ENCODE results near the gene CEP112.
A peak's percentile ranks its signal among the peaks of the same experiment; 100 is the strongest.

CEP112 gene

GRCh38 chr17:65589321-65589720, 602.6 kb downstream of the CEP112 start:
- TF ChIP-seq, protein P1, sequence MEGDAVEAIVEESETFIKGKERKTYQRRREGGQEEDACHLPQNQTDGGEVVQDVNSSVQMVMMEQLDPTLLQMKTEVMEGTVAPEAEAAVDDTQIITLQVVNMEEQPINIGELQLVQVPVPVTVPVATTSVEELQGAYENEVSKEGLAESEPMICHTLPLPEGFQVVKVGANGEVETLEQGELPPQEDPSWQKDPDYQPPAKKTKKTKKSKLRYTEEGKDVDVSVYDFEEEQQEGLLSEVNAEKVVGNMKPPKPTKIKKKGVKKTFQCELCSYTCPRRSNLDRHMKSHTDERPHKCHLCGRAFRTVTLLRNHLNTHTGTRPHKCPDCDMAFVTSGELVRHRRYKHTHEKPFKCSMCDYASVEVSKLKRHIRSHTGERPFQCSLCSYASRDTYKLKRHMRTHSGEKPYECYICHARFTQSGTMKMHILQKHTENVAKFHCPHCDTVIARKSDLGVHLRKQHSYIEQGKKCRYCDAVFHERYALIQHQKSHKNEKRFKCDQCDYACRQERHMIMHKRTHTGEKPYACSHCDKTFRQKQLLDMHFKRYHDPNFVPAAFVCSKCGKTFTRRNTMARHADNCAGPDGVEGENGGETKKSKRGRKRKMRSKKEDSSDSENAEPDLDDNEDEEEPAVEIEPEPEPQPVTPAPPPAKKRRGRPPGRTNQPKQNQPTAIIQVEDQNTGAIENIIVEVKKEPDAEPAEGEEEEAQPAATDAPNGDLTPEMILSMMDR (IDR thresholded peaks at IDR 0.05; ENCODE audit: low read depth, low read length, missing control alignments): no peak
- DNase-seq (ENCODE audit: extremely low read depth, low read depth): peak; percentile 21
- H3K4me3 ChIP-seq (replicated peaks; ENCODE audit: low read depth, low read length): no peak overlapping the region

- TF ChIP-seq, protein P1 (IDR thresholded peaks at IDR 0.05; ENCODE audit: low read depth, low read length, missing control alignments): no peak
- no peak for DNase-seq (ENCODE audit: extremely low read depth, low read depth)
- no peak overlapping the region for H3K4me3 ChIP-seq (replicated peaks; ENCODE audit: low read depth, low read length)
These were observed 603.6 kb downstream of the CEP112 start for GRCh38 chr17:65588181-65588808.

GRCh38 chr17:65587534-65588180, 604.3 kb downstream of the CEP112 start:
- DNase-seq (ENCODE audit: extremely low read depth, low read depth): no peak
- H3K4me3 ChIP-seq (replicated peaks; ENCODE audit: low read depth, low read length): no peak overlapping the region
- TF ChIP-seq, protein P1 (IDR thresholded peaks at IDR 0.05; ENCODE audit: low read depth, low read length, missing control alignments): no peak

DNA sequence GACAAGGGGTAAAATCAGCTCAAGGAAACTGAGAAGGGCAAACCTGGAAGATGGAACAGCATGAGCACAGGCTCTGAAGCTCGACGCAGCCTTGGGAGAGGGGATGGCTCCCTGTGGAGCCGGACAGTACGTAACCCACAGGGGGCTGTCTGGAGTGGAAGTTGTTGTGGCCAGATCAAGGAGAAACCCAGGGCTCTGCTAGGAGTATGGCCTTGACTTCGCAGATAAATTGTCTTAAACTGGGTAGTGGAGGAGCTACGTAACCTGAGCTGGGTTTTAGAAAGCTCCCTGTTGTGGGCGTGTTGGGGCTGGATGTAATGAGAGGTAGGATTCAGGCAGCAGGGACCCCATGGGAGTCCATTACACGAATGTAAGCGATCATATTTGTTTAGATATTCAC, 605.0 kb downstream of the CEP112 start:
- no peak for DNase-seq (ENCODE audit: extremely low read depth, low read depth)
- TF ChIP-seq, protein P1 (IDR thresholded peaks at IDR 0.05; ENCODE audit: low read depth, low read length, missing control alignments): no peak

More for the DNA sequence above, 605.0 kb downstream of the CEP112 start:
- no peak overlapping the region for H3K4me3 ChIP-seq (replicated peaks; ENCODE audit: low read depth, low read length)
